HG03439 (cell line): ENCODE data around the gene PLCE1.

Experiments used
- ATAC-seq: cut with Tn5 transposase; IDR thresholded peaks from one replicate; pipeline ENCODE4 v1.9.1; 2021; ENCODE audit warnings: mild to moderate bottlenecking, moderate library complexity; ENCODE audit not compliant: unreplicated experiment

The PLCE1 gene

GRCh38 chr10:94016727-94017714 is 23.3 kb downstream of the PLCE1 start:
- ATAC-seq, result no peak

GRCh38 chr10:94018107-94018506 is 24.4 kb downstream of the PLCE1 start:
- no peak for ATAC-seq

GRCh38 chr10:94023906-94024305 is 30.2 kb downstream of the PLCE1 start:
- no peak for ATAC-seq

DNA sequence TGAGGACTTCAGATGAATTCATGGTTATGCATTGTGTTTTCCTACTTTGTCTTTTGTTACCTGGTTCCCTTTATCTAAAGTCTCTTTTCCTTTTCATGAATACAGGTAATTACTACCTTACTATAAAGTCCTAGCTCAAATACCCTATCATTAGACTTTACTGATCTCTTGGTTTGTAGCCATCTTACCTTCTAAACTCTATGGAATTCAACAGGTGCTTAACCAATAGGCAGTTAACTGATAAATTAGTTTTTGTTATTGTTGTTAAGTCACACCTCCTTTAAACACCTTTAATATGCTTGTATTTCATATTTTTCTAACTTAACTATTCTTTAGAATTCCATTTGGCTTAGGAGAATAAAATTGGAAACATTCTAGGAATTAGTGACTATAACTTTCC is 30.7 kb downstream of the PLCE1 start:
- no peak for ATAC-seq

DNA sequence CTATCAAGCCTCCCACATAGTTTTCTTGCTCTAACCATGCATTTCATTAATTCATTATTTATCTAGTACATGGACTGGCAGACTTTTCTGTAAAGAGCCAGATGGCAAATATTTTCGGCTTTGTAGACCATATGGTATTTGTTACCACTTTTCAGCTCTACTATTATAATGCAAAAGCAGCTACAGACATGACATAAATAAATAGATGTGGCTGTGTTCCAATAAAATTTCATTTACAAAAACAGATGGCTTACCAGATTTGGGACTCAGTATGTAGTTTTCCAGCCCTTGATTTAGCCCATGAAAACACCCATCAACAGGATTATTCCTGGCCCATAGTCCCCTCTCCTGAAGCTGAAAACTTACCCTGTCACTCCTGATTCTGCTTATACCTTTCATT is 32.1 kb downstream of the PLCE1 start:
- no peak for ATAC-seq

GRCh38 chr10:94027197-94027596 is 33.5 kb downstream of the PLCE1 start:
- ATAC-seq, result no peak

DNA sequence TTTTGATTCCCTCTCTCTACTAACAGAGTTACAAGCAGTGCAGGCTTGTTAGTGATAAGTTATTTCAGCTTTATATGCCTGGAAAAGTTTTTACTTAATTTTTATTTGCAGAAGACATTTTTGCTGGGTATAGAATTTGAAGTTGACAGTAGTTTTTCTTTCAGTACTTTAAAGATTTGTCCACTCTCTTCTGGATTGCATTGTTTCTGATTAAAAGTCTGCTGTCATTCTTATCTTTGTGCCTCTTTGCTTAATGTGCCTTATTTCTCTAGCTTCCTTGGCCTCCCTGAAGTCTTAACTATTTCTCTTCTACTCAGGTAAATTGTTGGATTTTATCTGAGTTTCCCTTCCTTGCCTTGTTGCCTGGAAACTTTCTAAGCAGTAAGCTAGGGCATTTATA is 36.2 kb downstream of the PLCE1 start:
- no peak for ATAC-seq

GRCh38 chr10:94035982-94036765 is 42.4 kb downstream of the PLCE1 start:
- no peak for ATAC-seq

GRCh38 chr10:94036766-94037033 is 43.0 kb downstream of the PLCE1 start:
- no peak for ATAC-seq

DNA sequence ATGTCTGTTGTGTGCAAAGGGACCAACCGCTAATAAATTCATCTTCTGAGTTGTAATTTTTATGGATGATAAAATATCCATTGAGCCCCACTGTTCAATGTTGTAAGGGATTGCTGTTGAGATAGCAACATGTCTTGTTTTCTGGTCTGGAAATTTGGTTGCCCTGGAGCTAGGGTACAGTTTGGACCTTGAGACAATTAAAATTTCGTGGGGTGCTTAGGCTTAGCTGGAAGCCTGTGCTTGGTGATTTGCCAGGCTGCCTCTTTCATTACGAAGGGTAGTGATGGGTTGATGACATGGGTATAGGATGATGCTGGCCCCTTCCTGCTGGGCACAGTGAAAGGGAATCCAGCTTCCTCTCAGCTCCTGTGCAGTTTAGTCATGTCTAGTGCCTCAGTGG is 43.6 kb downstream of the PLCE1 start:
- no peak for ATAC-seq

GRCh38 chr10:94038024-94038423 is 44.3 kb downstream of the PLCE1 start:
- ATAC-seq, result no peak

GRCh38 chr10:94041206-94041605 is 47.5 kb downstream of the PLCE1 start:
- ATAC-seq, result no peak

GRCh38 chr10:94042001-94042833 is 48.5 kb downstream of the PLCE1 start:
- no peak for ATAC-seq

DNA sequence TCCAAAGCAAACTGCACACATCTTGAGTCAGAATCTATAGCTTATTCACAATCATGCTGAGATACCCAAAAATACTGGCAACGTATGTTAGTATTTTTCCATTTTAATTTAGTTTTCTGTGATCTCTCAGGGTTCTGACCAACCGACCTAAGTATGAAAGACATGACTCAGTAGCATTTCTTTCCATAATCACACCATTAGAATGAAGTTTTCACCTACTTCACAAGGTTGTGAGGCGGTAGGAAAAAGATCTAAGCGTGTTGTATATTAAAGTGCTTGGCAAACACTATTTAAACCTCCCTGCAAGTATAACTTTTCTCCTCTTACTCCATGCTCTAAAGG is 49.1 kb downstream of the PLCE1 start:
- no peak for ATAC-seq
